Thymus (tissue), 11 donors: Measurements from ENCODE around the gene MYOM1. TPM values are rescaled to one million over a fixed set of nuclear protein-coding genes. Genes with fewer than 3 reads are reported as not detected.

ENCODE experiments used
- DNase-seq, 9 donors: peaks; one replicate each; pipeline ENCODE4 v3.0.0-alpha.2; 2013; ENCODE audit warnings: low spot score in 9 of 9, low read depth in 6 of 9, missing footprints in 1 of 9
- H3K27ac ChIP-seq, 2 donors: one replicate each; pipeline ENCODE4 v1.5.1; 2013; ENCODE audit warnings: control low read depth in 1 of 2, low read depth in 1 of 2, low read length in 1 of 2, mild to moderate bottlenecking in 1 of 2, moderate library complexity in 1 of 2
- H3K27me3 ChIP-seq, 2 donors: one replicate each; pipeline ENCODE4 v1.5.1; 2013; ENCODE audit warnings: low read length in 1 of 2; ENCODE audit not compliant: control insufficient read depth in 2 of 2, insufficient read depth in 1 of 2
- H3K36me3 ChIP-seq, 2 donors: one replicate each; pipeline ENCODE4 v1.5.1; 2013; ENCODE audit warnings: low read length in 1 of 2, mild to moderate bottlenecking in 1 of 2, moderate library complexity in 1 of 2; ENCODE audit not compliant: control insufficient read depth in 2 of 2, insufficient read depth in 2 of 2
- H3K4me1 ChIP-seq, 2 donors: one replicate each; pipeline ENCODE4 v1.5.1; 2013; ENCODE audit warnings: low read length in 2 of 2; ENCODE audit not compliant: control insufficient read depth in 2 of 2, insufficient read depth in 2 of 2
- H3K4me3 ChIP-seq, 2 donors: one replicate each; pipeline ENCODE4 v1.5.1; 2013; ENCODE audit warnings: low read length in 2 of 2, control low read depth in 1 of 2, mild to moderate bottlenecking in 1 of 2
- H3K9me3 ChIP-seq, 2 donors: one replicate each; pipeline ENCODE4 v1.5.1; 2013; ENCODE audit warnings: low read length in 1 of 2, mild to moderate bottlenecking in 1 of 2; ENCODE audit not compliant: control insufficient read depth in 2 of 2, insufficient read depth in 1 of 2
- WGBS: extraction: QIAGEN DNeasy Blood & Tissue Kit; methylation state at CpG from one replicate; pipeline ENCODE4 v1.1.7; 2013; 5-methylcytosine and 5-hydroxymethylcytosine counted together
- polyA plus RNA-seq: library from polyadenylated mRNA; stranded (reverse); fragments of 200-250 nt; gene quantifications from one replicate; pipeline ENCODE4 v1.2.3, GENCODE V29; 2013
- total RNA-seq: library from RNA; stranded (reverse); fragments of 120-200 nt; gene quantifications from one replicate; pipeline ENCODE4 v1.2.4, GENCODE V29; 2013
- donor health status: healthy.

MYOM1 gene
- total and polyA plus RNA-seq, 2 donors: 1.1 to 3.3 TPM

DNA sequence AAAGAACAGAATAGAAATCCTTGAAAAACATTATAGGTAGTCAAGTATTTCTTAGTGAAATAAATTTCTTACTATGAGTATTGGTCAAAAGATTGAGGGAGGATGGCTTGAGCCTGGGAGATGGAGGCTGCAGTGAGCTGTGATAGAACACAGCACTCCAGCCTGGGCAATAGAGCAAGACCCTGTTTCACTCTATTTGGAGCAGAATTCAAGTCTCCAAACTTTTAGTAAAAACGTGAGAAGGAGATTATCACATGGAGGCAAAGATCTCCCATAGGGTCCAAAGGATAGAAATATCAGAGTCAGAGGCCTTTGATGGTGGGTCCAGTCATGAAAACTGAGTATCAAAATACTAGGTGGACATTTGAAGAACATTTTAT, 25.4 kb upstream of the MYOM1 start:
- H3K4me3 ChIP-seq: no peak overlapping the region
- no peaks in the 10 kb centered on the region for H3K27me3 ChIP-seq
- peaks cover 0 to 8% of the 10 kb centered on the region in 2 donors for H3K9me3 ChIP-seq
- H3K27ac ChIP-seq: no peak overlapping the region
- peaks cover 4 to 5% of the 10 kb centered on the region in 2 donors for H3K36me3 ChIP-seq
- no peak for DNase-seq
- 85% methylated on average over 1 of the region's 1 CpG for WGBS
- H3K4me1 ChIP-seq: peaks cover 6 to 26% of the 10 kb centered on the region in 2 donors

DNA sequence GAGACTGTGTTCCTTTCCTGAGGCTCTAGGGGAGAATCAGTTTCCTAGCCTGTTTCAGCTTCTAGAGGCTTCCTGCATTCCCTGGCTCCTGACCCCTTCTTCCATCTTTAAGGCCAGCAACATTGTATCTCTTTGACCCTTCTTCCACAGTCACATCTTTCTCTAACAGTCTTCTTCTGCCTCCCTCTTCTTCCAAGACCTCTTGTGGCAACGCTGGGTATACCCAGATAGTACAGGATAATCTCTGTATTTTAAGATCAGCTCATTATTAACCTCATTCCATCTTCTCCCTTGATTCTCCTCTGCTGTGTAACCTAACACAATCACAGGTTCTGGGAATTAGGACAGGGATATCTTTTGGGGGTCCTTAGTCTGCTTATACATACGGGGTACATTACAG, 19.0 kb upstream of the MYOM1 start:
- H3K27me3 ChIP-seq: no peaks in the 10 kb centered on the region
- no peak for DNase-seq
- no peak overlapping the region for H3K27ac ChIP-seq
- H3K4me3 ChIP-seq: no peak overlapping the region
- H3K4me1 ChIP-seq: no peaks in the 10 kb centered on the region
- H3K9me3 ChIP-seq: peaks cover 0 to 11% of the 10 kb centered on the region in 2 donors
- 98% methylated on average over 2 of the region's 2 CpGs for WGBS
- H3K36me3 ChIP-seq: no peaks in the 10 kb centered on the region

DNA sequence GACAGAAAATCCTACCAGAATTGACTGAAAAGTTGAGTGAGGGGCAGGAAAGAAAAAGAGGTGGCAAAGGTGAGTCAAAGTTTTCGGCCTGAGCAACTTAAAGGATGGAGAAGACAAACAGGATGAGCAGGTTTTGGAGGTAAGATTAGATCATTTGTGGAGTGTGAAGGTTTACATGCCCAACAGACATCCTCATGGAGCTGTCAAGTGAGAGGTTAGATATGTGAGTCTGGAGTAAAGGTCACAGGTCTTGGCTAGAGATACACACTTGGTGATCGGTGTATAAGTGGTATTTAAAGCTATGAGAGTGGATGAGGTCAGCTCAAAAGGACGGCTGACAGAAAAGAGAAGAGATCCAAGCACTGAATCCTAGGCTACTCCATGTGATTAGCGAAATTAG, 16.7 kb upstream of the MYOM1 start:
- 96% methylated on average over 4 of the region's 4 CpGs for WGBS
- H3K27me3 ChIP-seq: no peaks in the 10 kb centered on the region
- no peaks in the 10 kb centered on the region for H3K4me1 ChIP-seq
- no peaks in the 10 kb centered on the region for H3K36me3 ChIP-seq
- H3K4me3 ChIP-seq: no peak overlapping the region
- H3K27ac ChIP-seq: no peak overlapping the region
- DNase-seq: no peak
- H3K9me3 ChIP-seq: peaks cover 0 to 8% of the 10 kb centered on the region in 2 donors

DNA sequence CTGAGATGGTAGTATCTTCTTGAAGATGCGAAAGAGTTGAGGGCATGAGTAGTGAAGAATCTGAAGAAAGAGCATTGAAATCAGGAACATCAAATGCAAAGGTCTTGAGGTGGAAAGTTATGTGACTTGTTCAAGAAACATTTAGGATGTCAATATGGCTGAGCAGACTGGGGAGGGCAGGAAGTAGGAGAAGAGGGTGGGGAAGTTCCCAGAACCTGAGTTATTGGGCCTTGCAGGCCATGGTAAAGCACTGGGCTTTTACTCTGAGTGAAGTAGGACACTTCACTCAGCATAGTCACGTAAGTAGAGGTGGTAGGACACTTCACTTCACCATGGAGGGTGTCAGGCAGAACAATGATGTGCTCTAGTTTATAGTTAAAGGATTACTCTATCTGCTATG, 16.1 kb upstream of the MYOM1 start:
- Histone ChIP-seq H3K36me3 (no peaks in the 10 kb centered on the region), H3K4me3 (no peak overlapping the region), H3K9me3 (peaks cover 0 to 3% of the 10 kb centered on the region in 2 donors), H3K4me1 (no peaks in the 10 kb centered on the region), H3K27ac (no peak overlapping the region), H3K27me3 (no peaks in the 10 kb centered on the region)
- DNase-seq: no peak
- 98% methylated on average over 2 of the region's 2 CpGs for WGBS

DNA sequence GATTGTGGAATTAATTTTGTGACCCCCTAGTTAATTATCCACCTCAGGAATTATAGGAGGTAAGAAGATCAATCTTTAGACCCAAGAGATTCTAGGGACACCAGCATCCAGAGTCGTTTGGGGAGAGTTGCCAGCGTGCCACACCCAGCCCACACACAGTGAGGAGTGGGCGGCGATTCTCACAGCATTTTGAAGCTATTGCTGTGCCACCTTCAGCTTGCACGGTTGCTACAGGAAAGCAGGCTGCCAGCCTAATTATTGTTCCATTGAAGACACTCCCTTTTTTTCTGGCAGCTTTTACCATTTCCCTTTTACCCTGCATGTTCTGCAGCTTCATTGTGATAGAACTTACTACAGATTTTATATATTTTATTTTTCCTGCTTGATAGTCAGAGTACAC, 14.7 kb upstream of the MYOM1 start:
- Histone ChIP-seq H3K4me1 (no peaks in the 10 kb centered on the region), H3K27ac (no peak overlapping the region), H3K4me3 (no peak overlapping the region), H3K36me3 (no peaks in the 10 kb centered on the region), H3K27me3 (no peaks in the 10 kb centered on the region), H3K9me3 (peaks cover 0 to 3% of the 10 kb centered on the region in 2 donors)
- WGBS: 87% methylated on average over 5 of the region's 5 CpGs
- DNase-seq: no peak

DNA sequence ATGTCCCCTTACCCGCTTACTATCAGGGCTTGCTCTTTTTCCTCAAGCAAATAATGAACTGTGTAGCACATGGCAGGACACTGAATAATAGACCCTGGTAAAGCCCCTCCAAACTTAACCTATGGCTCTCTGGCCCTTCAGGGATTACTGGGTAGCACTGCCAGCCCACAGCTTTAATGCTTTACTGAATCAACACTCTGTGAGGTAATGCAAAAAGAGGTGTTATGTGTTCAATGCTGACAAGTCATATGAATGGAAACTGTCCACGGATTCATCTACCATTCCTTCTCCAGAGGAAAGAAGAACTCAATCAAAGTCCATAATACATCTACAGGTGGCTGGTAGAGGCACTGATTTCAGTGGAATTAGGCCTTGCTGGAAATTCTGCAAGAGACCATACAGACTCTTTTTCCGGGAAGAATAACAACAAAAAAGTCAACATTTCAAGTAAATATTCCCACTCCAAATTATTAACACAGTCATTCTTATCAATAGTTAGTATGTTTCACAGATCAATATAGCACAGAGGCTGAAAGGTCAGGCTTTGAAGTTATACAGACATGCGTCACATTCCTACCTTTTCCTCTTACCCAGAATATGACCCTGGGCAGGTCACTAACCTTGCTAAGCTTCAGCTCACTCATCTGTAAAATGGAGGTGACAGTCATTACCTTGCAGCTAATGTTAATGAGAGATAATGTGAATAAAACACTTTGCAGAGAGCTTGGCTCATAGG, 13.8 kb upstream of the MYOM1 start:
- Histone ChIP-seq H3K27me3 (no peaks in the 10 kb centered on the region), H3K4me3 (no peak overlapping the region), H3K27ac (no peak overlapping the region), H3K9me3 (peaks cover 0 to 3% of the 10 kb centered on the region in 2 donors), H3K36me3 (no peaks in the 10 kb centered on the region), H3K4me1 (no peaks in the 10 kb centered on the region)
- WGBS: 99% methylated on average over 4 of the region's 4 CpGs
- no peak for DNase-seq

DNA sequence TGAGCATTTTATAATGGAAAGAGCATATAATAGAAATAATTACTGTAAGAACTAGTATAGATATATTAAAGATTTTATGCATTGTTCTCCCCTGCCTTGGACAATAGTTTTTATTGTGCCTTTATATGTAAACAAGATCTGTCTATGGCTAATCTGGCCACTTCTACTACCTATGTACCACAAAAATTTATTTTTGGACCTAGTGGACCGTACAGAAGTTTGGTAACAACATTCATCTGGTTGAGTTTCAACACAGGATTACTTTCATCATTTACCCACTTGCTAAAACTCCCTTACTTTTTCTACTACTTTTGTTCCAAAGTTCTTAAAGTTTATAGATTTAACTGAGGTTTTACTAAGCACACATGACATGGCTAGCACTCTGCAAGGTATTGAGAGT, 13.2 kb upstream of the MYOM1 start:
- H3K4me1 ChIP-seq: no peaks in the 10 kb centered on the region
- no peaks in the 10 kb centered on the region for H3K27me3 ChIP-seq
- H3K27ac ChIP-seq: no peak overlapping the region
- no peaks in the 10 kb centered on the region for H3K36me3 ChIP-seq
- 97% methylated on average over 1 of the region's 1 CpG for WGBS
- no peak overlapping the region for H3K4me3 ChIP-seq
- DNase-seq: no peak
- H3K9me3 ChIP-seq: peaks cover 0 to under 1% of the 10 kb centered on the region in 2 donors

DNA sequence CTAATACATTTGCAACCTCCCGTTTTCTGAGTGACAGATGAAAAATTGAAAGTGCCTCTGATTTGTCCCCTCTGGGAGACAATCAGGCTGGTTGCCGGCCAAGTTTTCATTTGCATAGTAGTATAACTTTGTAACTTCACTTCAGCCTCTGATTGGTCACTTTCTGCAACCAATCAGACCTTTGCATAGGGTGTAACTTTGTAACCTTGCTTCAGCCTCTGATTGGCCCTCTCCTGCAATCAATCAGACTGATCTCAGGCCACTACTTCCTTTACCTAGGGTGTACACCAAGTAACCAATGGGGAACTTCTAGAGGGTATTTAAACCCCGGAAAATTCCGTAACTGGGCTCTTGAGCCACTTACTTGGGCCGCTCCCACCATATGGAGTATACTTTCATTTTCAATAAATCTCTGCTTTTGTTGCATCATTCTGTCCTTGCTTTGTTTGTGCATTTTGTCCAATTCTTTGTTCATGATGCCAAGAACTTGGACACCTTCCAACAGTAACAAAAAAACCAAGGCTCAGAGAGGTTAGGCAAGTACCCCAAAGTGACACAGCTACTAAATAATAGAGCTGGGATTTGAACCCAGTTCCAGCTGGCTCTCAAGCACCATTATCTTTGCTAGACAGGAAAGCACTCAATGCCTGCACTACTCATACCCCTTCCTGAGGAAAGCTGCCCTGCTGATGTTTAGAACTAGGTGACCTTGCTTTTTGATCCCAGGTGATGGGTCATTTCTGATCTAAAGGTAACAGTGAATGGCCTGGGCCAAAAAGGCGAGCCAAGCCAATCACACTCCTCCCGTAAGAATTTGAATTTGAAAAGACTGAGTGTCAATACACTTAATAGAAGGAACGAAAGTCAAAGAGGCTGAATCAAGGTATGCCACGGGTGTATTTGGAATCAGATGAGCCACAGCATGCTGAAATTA, 10.9 kb upstream of the MYOM1 start:
- Histone ChIP-seq H3K4me1 (no peaks in the 10 kb centered on the region), H3K27ac (no peak overlapping the region), H3K36me3 (no peaks in the 10 kb centered on the region), H3K27me3 (no peaks in the 10 kb centered on the region), H3K9me3 (no peaks in the 10 kb centered on the region), H3K4me3 (no peak overlapping the region)
- DNase-seq: no peak
- 96% methylated on average over 9 of the region's 9 CpGs for whole genome bisulfite sequencing

DNA sequence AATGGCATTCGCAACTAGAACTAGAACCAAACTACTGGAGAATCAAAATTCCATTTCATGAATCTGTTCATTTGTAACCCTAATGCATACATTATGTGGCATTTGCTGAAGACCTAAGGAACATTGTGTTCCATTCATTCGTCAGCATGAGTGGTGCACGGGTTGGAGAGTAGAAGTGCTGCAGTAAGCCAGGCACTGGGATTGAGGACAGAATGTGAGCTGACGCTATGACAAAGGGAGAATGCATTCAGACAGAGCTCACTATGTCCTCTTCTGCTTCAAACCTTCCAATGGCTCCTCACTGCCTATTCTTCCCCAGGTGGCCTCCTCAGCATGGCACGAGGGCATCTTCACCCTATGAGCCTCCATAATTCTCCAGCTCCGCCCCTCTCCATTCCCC, 6.3 kb upstream of the MYOM1 start:
- H3K27me3 ChIP-seq: no peaks in the 10 kb centered on the region
- no peaks in the 10 kb centered on the region for H3K9me3 ChIP-seq
- no peak for DNase-seq
- no peak overlapping the region for H3K4me3 ChIP-seq
- no peak overlapping the region for H3K27ac ChIP-seq
- WGBS: 98% methylated on average over 6 of the region's 6 CpGs
- H3K36me3 ChIP-seq: no peaks in the 10 kb centered on the region
- H3K4me1 ChIP-seq: no peaks in the 10 kb centered on the region
